OCI-LY1 (cell line): Measurements from ENCODE around the gene GLA.

ENCODE experiments used
- H2AFZ ChIP-seq: fragments of 200-600 bp; sonication (generic), shearing (Covaris generic); 2 replicates; pipeline ENCODE4 v1.6.0; 2014; ENCODE audit warnings: antibody characterized with exemption, mild to moderate bottlenecking, low read length
- H3F3A ChIP-seq: fragments of 200-600 bp; sonication (generic), shearing (Covaris generic); 2 replicates; pipeline ENCODE4 v1.6.0; 2014; ENCODE audit warnings: mild to moderate bottlenecking, antibody characterized with exemption, low read length, moderate library complexity; ENCODE audit not compliant: insufficient read depth
- H3K27ac ChIP-seq: fragments of 200-600 bp; sonication (generic); 2 replicates; pipeline ENCODE4 v1.5.1; 2014; ENCODE audit warnings: low read length, mixed run types, mild to moderate bottlenecking, low read depth; ENCODE audit not compliant: poor library complexity, severe bottlenecking
- H3K27me3 ChIP-seq: fragments of 200-600 bp; sonication (generic); 2 replicates; pipeline ENCODE4 v1.6.0; 2014; ENCODE audit warnings: antibody characterized with exemption, mild to moderate bottlenecking, low read length, moderate library complexity; ENCODE audit not compliant: insufficient read depth
- H3K36me3 ChIP-seq: fragments of 200-600 bp; sonication (generic); 2 replicates; pipeline ENCODE4 v1.6.1; 2014; ENCODE audit warnings: mild to moderate bottlenecking, antibody characterized with exemption, low read length, moderate library complexity, mixed read lengths; ENCODE audit not compliant: insufficient read depth
- H3K4me1 ChIP-seq: fragments of 200-600 bp; sonication (generic); 2 replicates; pipeline ENCODE4 v1.5.1; 2014; ENCODE audit warnings: mild to moderate bottlenecking, low read length, moderate library complexity; ENCODE audit not compliant: insufficient read depth, severe bottlenecking
- H3K4me2 ChIP-seq: fragments of 200-600 bp; sonication (generic), shearing (Covaris generic); 2 replicates; pipeline ENCODE4 v1.6.1; 2014; ENCODE audit warnings: low read length
- H3K4me3 ChIP-seq: fragments of 200-600 bp; sonication (generic); 2 replicates; pipeline ENCODE4 v1.5.1; 2014; ENCODE audit warnings: low read length, low read depth, mild to moderate bottlenecking, mixed read lengths; ENCODE audit not compliant: poor library complexity, severe bottlenecking
- H3K79me2 ChIP-seq: fragments of 200-600 bp; shearing (Covaris generic); 2 replicates; pipeline ENCODE4 v1.6.1; 2016; ENCODE audit warnings: mixed run types, low read length, mixed read lengths; ENCODE audit not compliant: insufficient read depth
- H3K9ac ChIP-seq: fragments of 200-600 bp; sonication (generic), shearing (Covaris generic); 2 replicates; pipeline ENCODE4 v1.6.1; 2014; ENCODE audit warnings: mild to moderate bottlenecking, low read length, mixed read lengths
- H3K9me2 ChIP-seq: fragments of 200-600 bp; sonication (generic), shearing (Covaris generic); 2 replicates; pipeline ENCODE4 v1.6.1; 2014; ENCODE audit warnings: low read depth, mild to moderate bottlenecking, low read length, mixed read lengths
- H3K9me3 ChIP-seq: fragments of 200-600 bp; shearing (Covaris generic); 2 replicates; pipeline ENCODE4 v1.6.1; 2014; ENCODE audit warnings: low read length, mixed read lengths
- H4K20me1 ChIP-seq: fragments of 200-600 bp; sonication (generic), shearing (Covaris generic); 2 replicates; pipeline ENCODE4 v1.6.0; 2016; ENCODE audit warnings: mild to moderate bottlenecking, low read length; ENCODE audit not compliant: insufficient read depth
- CTCF ChIP-seq: fragments of 200-600 bp; sonication (generic), shearing (Covaris generic); IDR thresholded peaks from 2 replicates; pipeline ENCODE4 v1.5.1; 2017; ENCODE audit warnings: mild to moderate bottlenecking, antibody characterized with exemption, low read length, moderate library complexity, mixed read lengths
- EZH2 ChIP-seq: fragments of 200-600 bp; sonication (generic), shearing (Covaris generic); IDR thresholded peaks from 2 replicates; pipeline ENCODE4 v1.8.0; 2017; ENCODE audit warnings: borderline replicate concordance, mixed run types, mild to moderate bottlenecking, antibody characterized with exemption, low read length, moderate library complexity, mixed read lengths

The GLA gene

GRCh38 chrX:101385026-101385684, 22.6 kb downstream of the GLA start:
- H2AFZ ChIP-seq = no peak overlapping the region
- 0 out of 2 replicates have a peak, but pooled peaks cover 5% of the 10 kb centered on the region for H3K36me3 ChIP-seq
- peak overlapping the region; percentile 81 for H3K9ac ChIP-seq
- peaks cover 19% of the 10 kb centered on the region for H3K79me2 ChIP-seq
- H3F3A ChIP-seq = no peaks in the 10 kb centered on the region
- peak overlapping the region; percentile 80 for H3K27ac ChIP-seq
- H3K4me2 ChIP-seq = peak overlapping the region; percentile 69
- H4K20me1 ChIP-seq = no peaks in the 10 kb centered on the region
- no peaks in the 10 kb centered on the region for H3K27me3 ChIP-seq
- H3K9me3 ChIP-seq = no peaks in the 10 kb centered on the region
- peak overlapping the region; percentile 70 for H3K4me3 ChIP-seq
- no peaks in the 10 kb centered on the region for H3K9me2 ChIP-seq
- H3K4me1 ChIP-seq = peaks cover 52% of the 10 kb centered on the region
- TF ChIP-seq EZH2 (no peak), CTCF (no peak)

- no peaks in the 10 kb centered on the region for H3K9me3 ChIP-seq
- no peak overlapping the region for H2AFZ ChIP-seq
- H3K79me2 ChIP-seq = peaks cover 24% of the 10 kb centered on the region
- H3K9ac ChIP-seq = peak overlapping the region; percentile 43; the same call in 1 of the 2 replicates
- TF ChIP-seq CTCF (no peak), EZH2 (no peak)
- H3K36me3 ChIP-seq = 0 out of 2 replicates have a peak, but pooled peaks cover 5% of the 10 kb centered on the region
- H3K4me1 ChIP-seq = peaks cover 38% of the 10 kb centered on the region
- H3K27me3 ChIP-seq = no peaks in the 10 kb centered on the region
- H3K9me2 ChIP-seq = no peaks in the 10 kb centered on the region
- no peaks in the 10 kb centered on the region for H4K20me1 ChIP-seq
- H3K27ac ChIP-seq = peak overlapping the region; percentile 80
- H3K4me3 ChIP-seq = peak overlapping the region; percentile 70
- peak overlapping the region; percentile 69 for H3K4me2 ChIP-seq
- H3F3A ChIP-seq = no peaks in the 10 kb centered on the region
These were observed 24.0 kb downstream of the GLA start for GRCh38 chrX:101383679-101384205.

DNA sequence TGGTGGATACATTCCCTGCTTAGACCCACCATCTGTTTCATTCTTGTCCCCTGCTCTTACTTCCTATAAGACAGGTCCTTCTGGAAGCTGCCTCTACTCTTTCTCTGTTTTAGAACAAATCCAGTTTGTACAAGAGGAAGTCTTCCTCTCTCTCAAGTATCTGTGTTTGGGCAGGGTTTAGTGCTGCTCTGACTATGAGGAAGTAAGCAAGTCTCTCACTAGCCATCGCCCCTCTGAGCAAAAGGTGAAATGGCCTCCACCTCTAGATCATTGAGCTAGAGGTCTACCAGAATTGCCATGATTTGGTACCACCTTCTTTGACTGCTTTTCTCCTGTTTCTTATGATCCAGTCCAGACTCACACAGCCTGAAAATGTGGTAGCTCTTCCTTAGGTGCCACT, 30.2 kb downstream of the GLA start:
- H3K27me3 ChIP-seq = no peaks in the 10 kb centered on the region
- H3K9me2 ChIP-seq = no peaks in the 10 kb centered on the region
- H3K9ac ChIP-seq = no peak overlapping the region
- H3K27ac ChIP-seq = no peak overlapping the region
- H2AFZ ChIP-seq = no peak overlapping the region
- H3K4me3 ChIP-seq = no peak overlapping the region
- peaks cover 9% of the 10 kb centered on the region; the same call in 1 of the 2 replicates for H3K79me2 ChIP-seq
- H3K9me3 ChIP-seq = no peaks in the 10 kb centered on the region
- peaks cover 7% of the 10 kb centered on the region for H3K4me1 ChIP-seq
- H4K20me1 ChIP-seq = no peaks in the 10 kb centered on the region
- H3F3A ChIP-seq = no peaks in the 10 kb centered on the region
- TF ChIP-seq CTCF (no peak), EZH2 (no peak)
- H3K36me3 ChIP-seq = peaks cover 37% of the 10 kb centered on the region
- no peak overlapping the region for H3K4me2 ChIP-seq
